ENCODE data around the gene SH2B2.
"Not testable (repeated sequence)": the region's sequence is repeated elsewhere in the genome, so short reads cannot be mapped to it uniquely, and the experiment has no call there.

Gene SH2B2

DNA sequence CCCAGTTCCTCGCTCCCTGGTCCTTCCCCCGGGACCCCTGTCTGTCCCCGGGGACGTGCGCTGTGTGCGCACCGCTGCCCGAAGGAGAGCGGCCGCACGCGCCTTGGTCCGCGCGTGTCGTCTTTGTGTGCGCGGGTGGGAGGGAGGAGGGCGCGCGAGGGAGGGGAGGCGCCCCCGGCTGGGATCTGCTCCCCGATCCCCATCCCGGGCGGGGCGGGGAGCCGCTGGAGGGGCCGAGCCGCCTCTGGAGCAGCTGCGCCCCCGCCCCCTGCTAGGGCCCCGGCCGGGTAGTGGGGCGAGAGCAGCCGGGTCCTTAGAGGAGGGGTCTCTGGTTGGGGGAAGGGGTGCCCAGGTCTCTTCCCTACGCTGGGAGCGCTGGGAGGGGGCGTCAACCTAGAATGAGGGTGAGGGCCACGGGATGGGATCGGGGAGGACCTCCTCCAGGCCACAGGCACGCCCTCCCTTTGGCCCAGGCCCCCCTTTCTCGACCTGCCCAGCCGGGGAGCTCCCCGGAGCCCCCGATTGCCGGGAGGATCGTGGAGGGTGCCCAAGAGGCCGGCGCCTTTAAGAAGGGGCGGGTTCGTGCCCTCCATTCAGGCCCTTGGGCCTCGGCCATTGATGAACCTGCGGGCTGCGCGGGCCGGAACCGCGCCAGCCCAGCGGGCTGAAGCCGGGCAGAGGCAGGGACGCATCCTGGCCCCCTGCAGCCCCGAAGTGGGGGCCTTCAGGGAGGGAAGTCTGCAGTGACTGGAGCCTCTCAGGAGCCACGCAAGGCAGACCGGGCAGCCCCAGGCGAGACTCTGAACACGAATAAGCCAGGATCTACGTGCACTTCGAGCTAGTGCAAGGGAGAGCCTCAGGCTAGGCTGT lies 678 bp downstream of the SH2B2 start:
- FAIRE-seq = no peak

DNA sequence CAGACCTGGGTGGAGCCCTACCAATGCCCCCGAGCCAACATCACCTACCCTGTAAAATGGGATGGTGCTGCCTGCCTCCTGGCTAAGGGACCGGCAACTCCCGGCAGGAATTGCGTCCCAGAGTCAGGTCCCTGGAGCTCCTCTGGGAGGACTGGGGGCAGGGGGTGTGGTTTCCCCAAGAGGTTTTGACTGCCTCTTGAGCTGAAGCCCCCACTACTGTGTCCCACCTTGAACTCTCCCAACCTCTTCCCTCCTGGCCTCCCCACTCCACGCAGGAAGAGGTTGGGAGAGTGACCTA lies 1.3 kb downstream of the SH2B2 start:
- FAIRE-seq = no peak

DNA sequence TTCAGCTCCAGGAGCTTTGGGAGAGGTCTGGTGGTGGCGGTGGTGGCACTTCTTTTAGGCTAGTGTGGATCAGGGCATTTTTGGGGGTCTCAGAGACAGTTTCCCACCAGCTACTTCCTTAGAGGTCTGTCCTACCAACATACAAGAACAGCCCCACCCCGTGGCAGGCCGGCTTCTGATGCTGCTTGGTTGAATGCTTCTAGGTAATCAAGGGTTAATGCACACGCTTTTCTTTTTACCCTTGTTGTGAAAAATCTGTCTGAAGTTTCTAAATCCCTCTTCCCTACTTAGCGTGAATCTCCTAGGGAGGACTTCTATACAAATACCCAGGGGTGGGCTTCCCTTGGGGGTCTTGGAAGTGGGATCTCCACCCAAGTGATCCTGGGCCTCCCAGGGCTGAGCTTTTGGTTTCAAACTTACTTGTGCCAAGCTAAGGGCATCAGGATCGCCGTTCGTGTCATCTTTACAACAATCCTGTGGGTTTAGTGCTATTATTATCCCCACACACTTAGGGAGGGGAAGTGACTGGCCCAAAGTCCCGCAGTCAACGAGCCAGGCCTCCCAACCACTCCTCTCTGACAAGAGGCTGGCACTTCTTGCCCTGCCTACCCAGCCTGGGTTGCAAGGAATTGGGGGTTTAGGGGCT lies 1.7 kb downstream of the SH2B2 start:
- FAIRE-seq = no peak

DNA sequence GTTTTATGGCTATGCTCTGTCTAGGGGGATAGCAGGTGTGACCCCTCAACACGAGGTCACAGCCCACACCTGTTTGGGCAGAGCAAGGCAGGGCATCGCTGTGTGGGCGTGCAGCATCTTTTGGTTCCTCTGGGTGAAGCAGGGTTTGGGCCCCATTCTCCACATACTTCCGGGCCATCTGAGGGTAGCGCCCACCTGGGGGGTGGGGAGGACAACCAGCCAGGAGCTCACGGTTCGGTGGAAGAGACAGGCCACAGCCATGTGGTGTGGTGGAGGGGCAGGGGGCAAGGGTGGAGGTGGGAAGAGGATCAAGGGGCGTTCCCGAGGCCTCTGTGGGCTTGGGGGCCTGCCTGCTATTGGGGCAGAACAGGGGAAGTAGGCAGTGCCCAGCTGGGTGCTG lies 2.4 kb downstream of the SH2B2 start:
- no peak for FAIRE-seq

- no peak for FAIRE-seq
Measured at GRCh38 chr7:102291056-102291915, 4.6 kb downstream of the SH2B2 start.

DNA sequence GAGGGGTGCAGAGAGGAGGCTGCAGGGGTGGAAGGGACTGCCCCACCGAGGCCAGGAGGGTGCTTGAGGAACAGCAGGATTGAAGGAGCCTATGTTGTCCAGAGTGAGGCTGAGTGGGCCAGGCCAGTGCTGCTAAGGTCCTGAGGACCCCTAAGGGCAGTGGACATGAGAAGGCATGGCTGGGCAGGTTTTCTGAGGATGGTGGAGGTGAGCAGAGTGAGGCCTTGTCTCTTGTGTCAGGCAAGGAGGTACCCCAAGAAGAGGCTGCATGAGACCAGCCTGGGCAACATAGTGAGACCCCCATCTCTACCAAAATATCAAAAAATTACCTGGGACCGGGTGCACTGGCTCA lies 5.2 kb downstream of the SH2B2 start:
- FAIRE-seq = no peak

DNA sequence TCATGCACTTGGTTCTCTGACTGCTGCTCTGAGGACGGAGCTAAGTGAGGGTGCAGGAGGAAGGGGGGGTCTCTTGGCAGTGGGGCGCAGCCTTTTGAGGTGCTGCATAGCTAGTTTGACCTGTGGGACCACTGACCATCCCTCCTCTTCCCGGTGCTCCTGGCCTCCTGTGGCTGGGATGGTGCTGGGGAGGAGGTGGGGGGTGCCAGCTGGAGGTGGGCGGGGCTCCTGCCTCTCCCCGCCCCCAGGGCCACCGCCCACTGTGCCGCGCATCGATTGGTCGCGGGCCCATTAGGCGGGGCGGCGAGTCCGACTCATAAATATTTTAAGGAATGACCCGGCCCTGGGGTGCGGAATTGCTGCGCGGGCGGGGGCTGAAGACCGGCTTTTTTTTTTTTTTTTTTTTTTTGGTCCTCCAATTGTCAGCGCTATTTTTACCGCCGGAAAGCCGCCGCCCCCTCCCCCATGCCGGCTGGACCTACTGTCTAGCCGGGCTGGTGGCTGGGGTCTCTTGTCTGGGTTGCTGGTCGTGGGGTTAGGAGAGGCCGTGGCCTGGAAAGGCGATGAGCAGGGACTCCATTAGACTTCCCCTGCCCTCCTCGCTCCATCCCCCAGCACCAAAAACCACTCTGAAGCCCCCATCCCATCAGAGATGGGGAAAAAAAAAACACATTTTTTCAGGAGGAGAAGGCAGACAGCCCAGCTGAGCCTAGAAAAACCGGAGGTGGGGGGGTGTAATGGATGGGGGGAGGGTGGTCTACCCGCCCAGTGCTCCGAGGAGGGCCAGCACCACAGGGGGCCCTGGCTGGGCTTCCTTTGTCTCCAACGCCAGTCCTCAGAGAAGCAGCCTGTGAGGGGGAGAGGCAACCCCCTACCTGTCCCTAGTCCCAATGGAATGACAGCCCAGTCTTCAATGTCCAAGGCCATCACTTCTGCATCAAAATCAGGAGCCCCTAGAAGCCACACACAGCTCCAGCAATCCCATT lies 6.4 kb downstream of the SH2B2 start:
- FAIRE-seq = no peak

- no peak for FAIRE-seq
Measured at GRCh38 chr7:102294589-102294988, 7.9 kb downstream of the SH2B2 start.

- FAIRE-seq = no peak
Measured at GRCh38 chr7:102295346-102296178, 8.9 kb downstream of the SH2B2 start.

DNA sequence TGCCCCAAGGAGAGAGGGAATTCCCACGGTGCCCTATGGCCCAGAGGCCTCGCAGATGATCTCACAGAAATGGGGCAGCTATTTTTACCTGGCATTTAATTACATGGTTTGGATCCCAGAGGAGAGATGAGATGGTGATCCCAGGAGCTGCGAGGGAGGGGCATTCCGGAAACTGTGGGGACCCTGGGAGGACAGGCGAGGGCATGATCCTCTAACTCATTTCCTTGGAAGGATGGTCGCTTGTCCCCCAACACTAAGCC lies 9.4 kb downstream of the SH2B2 start:
- FAIRE-seq = no peak

GRCh38 chr7:102296514-102296913 lies 9.8 kb downstream of the SH2B2 start:
- no peak for FAIRE-seq

DNA sequence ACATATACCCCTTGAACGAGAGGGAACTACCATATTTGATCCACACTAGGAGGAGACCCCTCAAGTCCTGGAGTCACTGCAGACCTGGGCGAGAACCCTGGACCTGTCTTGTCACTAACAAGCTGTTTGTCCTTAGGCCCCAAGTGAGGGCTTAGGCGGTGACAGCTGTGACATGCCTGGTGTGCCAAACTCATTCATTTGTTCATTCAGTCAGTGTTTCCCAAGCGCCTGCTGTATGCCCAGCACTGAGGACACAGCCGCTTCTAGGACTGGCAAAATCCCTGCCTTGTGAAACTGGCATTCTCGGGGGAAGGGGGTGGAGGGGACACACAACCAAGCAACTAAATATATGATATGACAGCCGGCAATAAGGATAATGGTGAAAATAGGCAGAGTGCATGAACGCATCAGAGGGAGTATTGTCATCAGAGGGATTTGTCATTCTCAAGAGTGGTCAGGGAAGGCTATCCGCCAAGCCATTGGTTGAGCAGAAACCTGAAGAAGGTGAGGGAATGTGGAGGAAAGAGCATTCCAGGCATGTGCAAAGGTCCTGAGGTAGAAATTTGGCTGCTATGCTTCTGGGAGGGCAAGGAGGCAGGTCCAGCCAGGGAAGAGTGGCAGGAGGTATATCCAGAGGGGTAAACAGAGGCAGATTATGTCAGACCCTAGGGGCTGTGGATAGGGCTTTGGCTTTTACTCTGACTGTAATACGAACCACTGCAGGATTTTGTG lies 11.0 kb downstream of the SH2B2 start:
- FAIRE-seq = no peak

- FAIRE-seq = no peak
Measured at GRCh38 chr7:102300643-102301221, 14.1 kb downstream of the SH2B2 start.

GRCh38 chr7:102301367-102301766 lies 14.7 kb downstream of the SH2B2 start:
- FAIRE-seq = not testable (repeated sequence)

GRCh38 chr7:102302025-102302424 lies 15.4 kb downstream of the SH2B2 start:
- FAIRE-seq = no peak

GRCh38 chr7:102303669-102304422 lies 17.2 kb downstream of the SH2B2 start:
- FAIRE-seq = no peak

- no peak for FAIRE-seq
Measured at GRCh38 chr7:102304668-102305067, 18.0 kb downstream of the SH2B2 start.

DNA sequence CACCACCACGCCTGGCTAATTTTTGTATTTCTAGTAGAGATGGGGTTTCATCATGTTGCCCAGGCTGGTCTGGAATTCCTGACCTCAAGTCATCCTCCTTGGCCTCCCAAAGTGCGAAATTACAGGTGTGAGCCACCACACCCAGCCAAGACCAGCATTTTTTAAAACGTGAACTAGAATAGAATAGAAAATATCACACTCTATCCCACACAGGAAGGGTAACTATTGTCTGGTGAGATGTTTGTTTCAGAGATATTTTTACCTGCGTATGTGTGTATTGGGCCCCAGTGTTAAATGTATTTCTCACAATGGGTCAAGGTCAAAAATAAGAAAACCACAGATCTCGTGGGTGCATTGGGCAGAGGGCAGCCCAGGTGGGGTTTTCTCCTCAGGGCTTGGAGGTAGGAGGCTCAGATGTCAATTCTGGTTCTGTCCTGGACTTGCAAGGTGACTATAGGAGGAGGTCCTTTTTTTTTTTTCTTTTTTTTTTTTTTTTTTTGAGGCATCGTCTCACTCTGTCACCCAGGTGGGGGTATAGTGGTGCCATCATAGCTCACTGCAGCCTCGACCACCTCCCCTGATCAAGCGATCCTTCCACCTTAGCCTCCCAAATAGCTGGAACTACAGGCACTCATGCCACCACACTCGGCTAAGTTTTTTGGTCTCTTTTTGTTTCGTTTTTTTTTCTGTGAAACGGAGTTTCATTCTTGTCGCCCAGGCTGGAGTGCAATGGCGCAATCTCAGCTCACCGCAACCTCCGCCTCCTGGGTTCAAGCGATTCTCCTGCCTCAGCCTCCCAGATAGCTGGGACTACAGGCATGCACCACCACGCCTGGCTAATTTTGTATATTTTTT lies 19.0 kb downstream of the SH2B2 start:
- FAIRE-seq = no peak
